GM12878 (cell line): ENCODE measurements around the gene SLC6A16.

ENCODE experiments used
- FOXK2 ChIP-seq: fragments of 450-650 bp; IDR thresholded peaks from 2 replicates; pipeline ENCODE4 v1.6.1; 2017; ENCODE audit warnings: mild to moderate bottlenecking, moderate library complexity
- NRF1 ChIP-seq: conservative IDR thresholded peaks from 2 replicates; pipeline ENCODE4 v1.6.1; 2011; ENCODE audit warnings: mild to moderate bottlenecking, low read depth, low read length, improper control_type of control experiment
- SMAD5 ChIP-seq: IDR thresholded peaks from 2 replicates; pipeline ENCODE4 v1.6.1; 2016; ENCODE audit warnings: antibody characterized with exemption, low read depth
- SMC3 ChIP-seq: IDR thresholded peaks from 2 replicates; pipeline ENCODE4 v1.6.1; 2011; ENCODE audit warnings: low read length, improper control_type of control experiment, borderline replicate concordance
- SREBF2 ChIP-seq: IDR thresholded peaks from 2 replicates; pipeline ENCODE4 v1.6.1; 2012; ENCODE audit warnings: mild to moderate bottlenecking, low read length
- TF ChIP-seq, protein P1 (sequence below), 3 experiments: IDR thresholded peaks in 2 of 3; conservative IDR thresholded peaks in 1 of 3; 2 replicates each; pipeline ENCODE4 v1.5.1; 2011; ENCODE audit warnings: low read depth in 3 of 3, low read length in 3 of 3, mild to moderate bottlenecking in 3 of 3, control low read depth in 2 of 3, moderate library complexity in 2 of 3, inconsistent platforms in 1 of 3, mixed read lengths in 1 of 3; ENCODE audit not compliant: control insufficient read depth in 2 of 3, insufficient read depth in 1 of 3; ENCODE audit errors: extremely low read depth in 1 of 3
- TF ChIP-seq, protein P2 (sequence below): fragments of 450-650 bp; IDR thresholded peaks from 2 replicates; pipeline ENCODE4 v1.6.1; 2017; ENCODE audit warnings: mild to moderate bottlenecking
- TF ChIP-seq, protein P3 (sequence below): fragments of 450-650 bp; IDR thresholded peaks from 2 replicates; pipeline ENCODE4 v1.6.1; 2018; ENCODE audit warnings: mild to moderate bottlenecking, low read depth, moderate library complexity; ENCODE audit not compliant: partially characterized antibody

DNA sequence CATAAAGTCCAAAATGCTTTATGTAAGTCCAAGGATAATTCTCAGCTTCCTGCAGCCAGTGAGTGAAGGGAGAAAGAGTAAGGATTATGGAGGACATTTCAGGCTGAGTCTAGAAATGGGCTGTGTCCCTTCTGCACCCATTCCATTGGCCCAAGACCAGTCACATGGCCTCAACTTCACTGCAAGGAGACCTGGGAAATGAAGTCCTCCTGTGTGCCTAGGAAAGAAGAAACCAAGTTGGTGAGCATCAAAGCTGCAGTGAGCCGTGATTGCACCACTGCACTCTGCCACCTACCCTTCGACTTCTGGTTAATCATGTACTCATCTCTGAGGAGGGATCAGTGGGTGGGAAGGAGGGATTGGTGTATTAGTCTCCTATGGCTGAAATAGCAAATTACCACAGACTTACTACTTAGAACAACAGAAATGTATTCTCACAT, 6.6 kb upstream of the SLC6A16 start:
- TF ChIP-seq, protein P1, sequence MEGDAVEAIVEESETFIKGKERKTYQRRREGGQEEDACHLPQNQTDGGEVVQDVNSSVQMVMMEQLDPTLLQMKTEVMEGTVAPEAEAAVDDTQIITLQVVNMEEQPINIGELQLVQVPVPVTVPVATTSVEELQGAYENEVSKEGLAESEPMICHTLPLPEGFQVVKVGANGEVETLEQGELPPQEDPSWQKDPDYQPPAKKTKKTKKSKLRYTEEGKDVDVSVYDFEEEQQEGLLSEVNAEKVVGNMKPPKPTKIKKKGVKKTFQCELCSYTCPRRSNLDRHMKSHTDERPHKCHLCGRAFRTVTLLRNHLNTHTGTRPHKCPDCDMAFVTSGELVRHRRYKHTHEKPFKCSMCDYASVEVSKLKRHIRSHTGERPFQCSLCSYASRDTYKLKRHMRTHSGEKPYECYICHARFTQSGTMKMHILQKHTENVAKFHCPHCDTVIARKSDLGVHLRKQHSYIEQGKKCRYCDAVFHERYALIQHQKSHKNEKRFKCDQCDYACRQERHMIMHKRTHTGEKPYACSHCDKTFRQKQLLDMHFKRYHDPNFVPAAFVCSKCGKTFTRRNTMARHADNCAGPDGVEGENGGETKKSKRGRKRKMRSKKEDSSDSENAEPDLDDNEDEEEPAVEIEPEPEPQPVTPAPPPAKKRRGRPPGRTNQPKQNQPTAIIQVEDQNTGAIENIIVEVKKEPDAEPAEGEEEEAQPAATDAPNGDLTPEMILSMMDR (IDR thresholded peaks at IDR 0.05 in 2 of 3, conservative IDR thresholded peaks at IDR 0.05 in 1 of 3; ENCODE audit: control insufficient read depth in 2 of 3, extremely low read depth in 1 of 3, insufficient read depth in 1 of 3, low read depth in 3 of 3, low read length in 3 of 3): no peak
- TF ChIP-seq FOXK2 (no peak), SMC3 (no peak), SMAD5 (no peak), SREBF2 (no peak), NRF1 (no peak)
- TF ChIP-seq, protein P2, sequence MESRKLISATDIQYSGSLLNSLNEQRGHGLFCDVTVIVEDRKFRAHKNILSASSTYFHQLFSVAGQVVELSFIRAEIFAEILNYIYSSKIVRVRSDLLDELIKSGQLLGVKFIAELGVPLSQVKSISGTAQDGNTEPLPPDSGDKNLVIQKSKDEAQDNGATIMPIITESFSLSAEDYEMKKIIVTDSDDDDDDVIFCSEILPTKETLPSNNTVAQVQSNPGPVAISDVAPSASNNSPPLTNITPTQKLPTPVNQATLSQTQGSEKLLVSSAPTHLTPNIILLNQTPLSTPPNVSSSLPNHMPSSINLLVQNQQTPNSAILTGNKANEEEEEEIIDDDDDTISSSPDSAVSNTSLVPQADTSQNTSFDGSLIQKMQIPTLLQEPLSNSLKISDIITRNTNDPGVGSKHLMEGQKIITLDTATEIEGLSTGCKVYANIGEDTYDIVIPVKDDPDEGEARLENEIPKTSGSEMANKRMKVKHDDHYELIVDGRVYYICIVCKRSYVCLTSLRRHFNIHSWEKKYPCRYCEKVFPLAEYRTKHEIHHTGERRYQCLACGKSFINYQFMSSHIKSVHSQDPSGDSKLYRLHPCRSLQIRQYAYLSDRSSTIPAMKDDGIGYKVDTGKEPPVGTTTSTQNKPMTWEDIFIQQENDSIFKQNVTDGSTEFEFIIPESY: no peak
- TF ChIP-seq, protein P3, sequence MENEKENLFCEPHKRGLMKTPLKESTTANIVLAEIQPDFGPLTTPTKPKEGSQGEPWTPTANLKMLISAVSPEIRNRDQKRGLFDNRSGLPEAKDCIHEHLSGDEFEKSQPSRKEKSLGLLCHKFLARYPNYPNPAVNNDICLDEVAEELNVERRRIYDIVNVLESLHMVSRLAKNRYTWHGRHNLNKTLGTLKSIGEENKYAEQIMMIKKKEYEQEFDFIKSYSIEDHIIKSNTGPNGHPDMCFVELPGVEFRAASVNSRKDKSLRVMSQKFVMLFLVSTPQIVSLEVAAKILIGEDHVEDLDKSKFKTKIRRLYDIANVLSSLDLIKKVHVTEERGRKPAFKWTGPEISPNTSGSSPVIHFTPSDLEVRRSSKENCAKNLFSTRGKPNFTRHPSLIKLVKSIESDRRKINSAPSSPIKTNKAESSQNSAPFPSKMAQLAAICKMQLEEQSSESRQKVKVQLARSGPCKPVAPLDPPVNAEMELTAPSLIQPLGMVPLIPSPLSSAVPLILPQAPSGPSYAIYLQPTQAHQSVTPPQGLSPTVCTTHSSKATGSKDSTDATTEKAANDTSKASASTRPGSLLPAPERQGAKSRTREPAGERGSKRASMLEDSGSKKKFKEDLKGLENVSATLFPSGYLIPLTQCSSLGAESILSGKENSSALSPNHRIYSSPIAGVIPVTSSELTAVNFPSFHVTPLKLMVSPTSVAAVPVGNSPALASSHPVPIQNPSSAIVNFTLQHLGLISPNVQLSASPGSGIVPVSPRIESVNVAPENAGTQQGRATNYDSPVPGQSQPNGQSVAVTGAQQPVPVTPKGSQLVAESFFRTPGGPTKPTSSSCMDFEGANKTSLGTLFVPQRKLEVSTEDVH: no peak
